A673 (cell line): ENCODE results near the gene HAS3.

ENCODE experiments used
- CTCF ChIP-seq: fragments of 300-800, 200-600 bp; sonication (generic); conservative IDR thresholded peaks from 2 replicates; pipeline ENCODE4 v1.5.1; 2017; ENCODE audit warnings: low read depth, mild to moderate bottlenecking, antibody characterized with exemption, low read length, moderate library complexity, mixed read lengths
- EZH2 ChIP-seq: fragments of 200-600 bp; sonication (generic); IDR thresholded peaks from 2 replicates; pipeline ENCODE4 v1.6.1; 2017; ENCODE audit warnings: borderline replicate concordance, low read depth, mild to moderate bottlenecking, mixed read lengths, antibody characterized with exemption, low read length; ENCODE audit not compliant: poor library complexity, severe bottlenecking

- no peak for TF ChIP-seq CTCF
- no peak for TF ChIP-seq EZH2
Observed at GRCh38 chr16:69089091-69089910, 16.2 kb upstream of the HAS3 start.
